Ishikawa (cell line): ENCODE measurements around the gene ASL.

ENCODE experiments used
- EGR1 ChIP-seq: IDR thresholded peaks from 2 replicates; pipeline ENCODE4 v1.6.1; 2012
- EP300 ChIP-seq: IDR thresholded peaks from 2 replicates; pipeline ENCODE4 v1.6.1; 2012; ENCODE audit warnings: borderline replicate concordance
- NFIC ChIP-seq: IDR thresholded peaks from 2 replicates; pipeline ENCODE4 v1.6.1; 2012
- RAD21 ChIP-seq: IDR thresholded peaks from 2 replicates; pipeline ENCODE4 v1.6.1; 2012; ENCODE audit warnings: low read depth
- TAF1 ChIP-seq: IDR thresholded peaks from 2 replicates; pipeline ENCODE4 v1.6.1; 2012; ENCODE audit warnings: low read depth, mild to moderate bottlenecking
- TCF12 ChIP-seq: IDR thresholded peaks from 2 replicates; pipeline ENCODE4 v1.6.1; 2012; ENCODE audit warnings: low read depth
- YY1 ChIP-seq: IDR thresholded peaks from 2 replicates; pipeline ENCODE4 v1.6.1; 2012; ENCODE audit warnings: low read depth
- ZBTB7A ChIP-seq: IDR thresholded peaks from 2 replicates; pipeline ENCODE4 v1.6.1; 2012; ENCODE audit warnings: low read depth
- TF ChIP-seq, protein P1 (sequence below): IDR thresholded peaks from 2 replicates; pipeline ENCODE4 v1.6.1; 2012

GRCh38 chr7:66069732-66070131 is 5.9 kb upstream of the ASL start:
- TF ChIP-seq EGR1, result no peak
- no peak for TF ChIP-seq EP300
- TF ChIP-seq TAF1, result no peak
- no peak for TF ChIP-seq YY1
- TF ChIP-seq RAD21, result no peak
- TF ChIP-seq NFIC, result no peak
- TF ChIP-seq ZBTB7A, result no peak
- TF ChIP-seq, protein P1, sequence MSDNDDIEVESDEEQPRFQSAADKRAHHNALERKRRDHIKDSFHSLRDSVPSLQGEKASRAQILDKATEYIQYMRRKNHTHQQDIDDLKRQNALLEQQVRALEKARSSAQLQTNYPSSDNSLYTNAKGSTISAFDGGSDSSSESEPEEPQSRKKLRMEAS, result no peak
- TF ChIP-seq TCF12, result no peak
